ENCODE data around the gene PRDM5.

GRCh38 chr4:120709991-120710390 lies 212.5 kb downstream of the PRDM5 start:
- TF ChIP-seq POLR2A (IDR thresholded peaks at IDR 0.05; ENCODE audit: low read length) (no peak), GATA1 (IDR thresholded peaks at IDR 0.05; ENCODE audit: low read depth, low read length) (no peak)

Data from erythroblast (primary cell).